CD4-positive, alpha-beta T cell (primary cell): ENCODE measurements around the gene GAGE12D. TPM values are rescaled to one million over a fixed set of nuclear protein-coding genes. Genes with fewer than 3 reads are reported as not detected.
A peak's percentile ranks its signal among the peaks of the same experiment; 100 is the strongest.
"Not testable (repeated sequence)": the region's sequence is repeated elsewhere in the genome, so short reads cannot be mapped to it uniquely, and the experiment has no call there.

ENCODE experiments used
- ATAC-seq: fragments of 200-7000 bp; cut with Tn5 transposase; one replicate; pipeline ENCODE4 v1.10.0; 2022; ENCODE audit warnings: mild to moderate bottlenecking; ENCODE audit not compliant: poor library complexity
- CTCF ChIA-PET: fragments of 350-600 bp; sonication (Branson Sonifier 250); formaldehyde crosslinking; loops from one replicate; lab custom pipeline; 2021; ENCODE audit warnings: antibody characterized with exemption, inconsistent platforms; lab: Charles Lee
- POLR2A ChIA-PET: fragments of 350-600 bp; sonication (Branson Sonifier 250); formaldehyde crosslinking; loops from one replicate; lab custom pipeline; 2021; ENCODE audit warnings: antibody characterized with exemption, inconsistent platforms; lab: Charles Lee
- DNase-seq, 14 experiments: peaks; one replicate each; pipeline ENCODE4 v3.0.0-alpha.2; 2013 to 2020; ENCODE audit warnings: mixed read lengths in 2 of 14
- H3K27ac ChIP-seq, 2 donors: one replicate each; pipeline versions ENCODE4 v1.5.1 to v1.7.0; 2013; ENCODE audit warnings: low read length in 2 of 2, low read depth in 1 of 2, mild to moderate bottlenecking in 1 of 2
- H3K27me3 ChIP-seq, 2 experiments: 1 replicate in 1 of 2; 2 replicates in 1 of 2; pipeline versions ENCODE4 v1.6.1 to v1.7.0; 2013; ENCODE audit warnings: low read length in 2 of 2, control low read depth in 1 of 2, mild to moderate bottlenecking in 1 of 2, moderate library complexity in 1 of 2; ENCODE audit not compliant: insufficient read depth in 2 of 2, control insufficient read depth in 1 of 2
- H3K36me3 ChIP-seq: one replicate; pipeline ENCODE4 v1.6.1; 2013; ENCODE audit warnings: low read length, control low read depth; ENCODE audit not compliant: insufficient read depth
- H3K4me1 ChIP-seq: one replicate; pipeline ENCODE4 v1.6.1; 2013; ENCODE audit warnings: low read length, control low read depth; ENCODE audit not compliant: insufficient read depth
- H3K4me3 ChIP-seq: one replicate; pipeline ENCODE4 v1.5.1; 2013; ENCODE audit warnings: mild to moderate bottlenecking, low read length, moderate library complexity
- H3K9me3 ChIP-seq, 2 experiments: 1 replicate in 1 of 2; 2 replicates in 1 of 2; pipeline versions ENCODE4 v1.6.1 to v1.7.0; 2013; ENCODE audit warnings: low read length in 2 of 2, mild to moderate bottlenecking in 2 of 2, control low read depth in 1 of 2, moderate library complexity in 1 of 2; ENCODE audit not compliant: control insufficient read depth in 1 of 2, insufficient read depth in 1 of 2
- H3K27ac Mint-ChIP-seq: one replicate; pipeline ENCODE4 v1.8.0; 2020; ENCODE audit warnings: mixed read lengths
- H3K27me3 Mint-ChIP-seq: one replicate; pipeline ENCODE4 v1.8.0; 2021; ENCODE audit warnings: mixed read lengths
- H3K36me3 Mint-ChIP-seq: one replicate; pipeline ENCODE4 v1.8.0; 2021; ENCODE audit warnings: low read depth, mixed read lengths
- H3K4me1 Mint-ChIP-seq: one replicate; pipeline ENCODE4 v1.8.0; 2021; ENCODE audit warnings: low read depth, mixed read lengths
- H3K4me3 Mint-ChIP-seq: one replicate; pipeline ENCODE4 v1.8.0; 2020; ENCODE audit warnings: mild to moderate bottlenecking, mixed read lengths
- H3K9me3 Mint-ChIP-seq: one replicate; pipeline ENCODE4 v1.8.0; 2020; ENCODE audit warnings: mixed read lengths
- intact Hi-C, 2 experiments: fragments of 100-400 bp; cut with DNase I in 1 of 2; cut with micrococcal nuclease in 1 of 2; formaldehyde crosslinking; loops; one replicate each; pipeline versions ENCODE4 v1.15.1 to v1.9.0; 2023 to 2025; cut with DNase I, micrococcal nuclease
- polyA plus RNA-seq, 2 donors: library from polyadenylated mRNA; unstranded; fragments of 120-200 nt; gene quantifications; one replicate each; pipeline ENCODE4 v1.2.1, GENCODE V29; 2013
- total RNA-seq, 174 experiments: library from RNA in 2 of 174; stranded (reverse) in 2 of 174; gene quantifications; one replicate each; pipeline ENCODE4 v1.2.3 and lab custom pipeline; 2021 to 2026

Gene GAGE12D, protein sequence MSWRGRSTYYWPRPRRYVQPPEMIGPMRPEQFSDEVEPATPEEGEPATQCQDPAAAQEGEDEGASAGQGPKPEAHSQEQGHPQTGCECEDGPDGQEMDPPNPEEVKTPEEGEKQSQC
- total RNA-seq (not detected), total RNA-seq (lab: John Stamatoyannopoulos, UW) (0 reads per million in 172 experiments)
- not detected for polyA plus RNA-seq (2013, experiment 1 of 2)
- polyA plus RNA-seq (2013, experiment 2 of 2): not detected

DNA sequence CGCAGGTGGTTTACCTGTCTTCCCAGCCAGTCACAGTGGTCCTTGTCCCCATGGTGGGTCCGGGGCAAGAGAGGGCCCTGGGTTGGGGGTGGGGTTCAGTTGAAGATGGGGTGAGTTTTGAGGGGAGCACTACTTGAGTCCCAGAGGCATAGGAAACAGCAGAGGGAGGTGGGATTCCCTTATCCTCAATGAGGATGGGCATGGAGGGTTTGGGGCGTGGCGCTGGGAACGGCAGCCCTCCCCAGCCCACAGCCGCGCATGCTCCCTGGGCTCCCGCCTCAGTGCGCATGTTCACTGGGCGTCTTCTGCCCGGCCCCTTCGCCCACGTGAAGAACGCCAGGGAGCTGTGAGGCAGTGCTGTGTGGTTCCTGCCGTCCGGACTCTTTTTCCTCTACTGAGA, at the start of gene GAGE12D:
Gene GAGE12D, plus strand, starts transcription at position 301 of the 400 bp plus-strand sequence. CDS start 1,155 bp downstream, outside the sequence.
- H3K4me1 ChIP-seq, H3K4me3 ChIP-seq, H3K9me3 ChIP-seq, H3K9me3 Mint-ChIP-seq, DNase-seq, H3K27me3 ChIP-seq, H3K27ac Mint-ChIP-seq, H3K36me3 ChIP-seq, intact Hi-C loops, POLR2A ChIA-PET, H3K36me3 Mint-ChIP-seq, H3K4me3 Mint-ChIP-seq, ATAC-seq, H3K27ac ChIP-seq, H3K4me1 Mint-ChIP-seq, H3K27me3 Mint-ChIP-seq, CTCF ChIA-PET: not testable (repeated sequence)

DNA sequence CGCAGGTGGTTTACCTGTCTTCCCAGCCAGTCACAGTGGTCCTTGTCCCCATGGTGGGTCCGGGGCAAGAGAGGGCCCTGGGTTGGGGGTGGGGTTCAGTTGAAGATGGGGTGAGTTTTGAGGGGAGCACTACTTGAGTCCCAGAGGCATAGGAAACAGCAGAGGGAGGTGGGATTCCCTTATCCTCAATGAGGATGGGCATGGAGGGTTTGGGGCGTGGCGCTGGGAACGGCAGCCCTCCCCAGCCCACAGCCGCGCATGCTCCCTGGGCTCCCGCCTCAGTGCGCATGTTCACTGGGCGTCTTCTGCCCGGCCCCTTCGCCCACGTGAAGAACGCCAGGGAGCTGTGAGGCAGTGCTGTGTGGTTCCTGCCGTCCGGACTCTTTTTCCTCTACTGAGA, 9.7 kb upstream of the GAGE12D start, which contains the start of gene GAGE12C:
Gene GAGE12C, plus strand, starts transcription at position 301 of the 400 bp plus-strand sequence. CDS start 1,155 bp downstream, outside the sequence.
- H3K27ac Mint-ChIP-seq, CTCF ChIA-PET, H3K4me3 ChIP-seq, H3K27ac ChIP-seq, H3K4me3 Mint-ChIP-seq, H3K4me1 Mint-ChIP-seq, H3K9me3 Mint-ChIP-seq, H3K9me3 ChIP-seq, H3K36me3 ChIP-seq, POLR2A ChIA-PET, H3K27me3 ChIP-seq, intact Hi-C loops, ATAC-seq, H3K36me3 Mint-ChIP-seq, H3K4me1 ChIP-seq, DNase-seq, H3K27me3 Mint-ChIP-seq: not testable (repeated sequence)

DNA sequence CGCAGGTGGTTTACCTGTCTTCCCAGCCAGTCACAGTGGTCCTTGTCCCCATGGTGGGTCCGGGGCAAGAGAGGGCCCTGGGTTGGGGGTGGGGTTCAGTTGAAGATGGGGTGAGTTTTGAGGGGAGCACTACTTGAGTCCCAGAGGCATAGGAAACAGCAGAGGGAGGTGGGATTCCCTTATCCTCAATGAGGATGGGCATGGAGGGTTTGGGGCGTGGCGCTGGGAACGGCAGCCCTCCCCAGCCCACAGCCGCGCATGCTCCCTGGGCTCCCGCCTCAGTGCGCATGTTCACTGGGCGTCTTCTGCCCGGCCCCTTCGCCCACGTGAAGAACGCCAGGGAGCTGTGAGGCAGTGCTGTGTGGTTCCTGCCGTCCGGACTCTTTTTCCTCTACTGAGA, 9.5 kb downstream of the GAGE12D start, which contains the start of gene GAGE12E:
Gene GAGE12E, plus strand, starts transcription at position 301 of the 400 bp plus-strand sequence. CDS start 1,155 bp downstream, outside the sequence.
- CTCF ChIA-PET, H3K36me3 Mint-ChIP-seq, POLR2A ChIA-PET, H3K27me3 Mint-ChIP-seq, H3K4me1 Mint-ChIP-seq, H3K4me3 ChIP-seq, ATAC-seq, H3K9me3 Mint-ChIP-seq, intact Hi-C loops, H3K36me3 ChIP-seq, H3K27me3 ChIP-seq, DNase-seq, H3K27ac ChIP-seq, H3K9me3 ChIP-seq, H3K27ac Mint-ChIP-seq, H3K4me3 Mint-ChIP-seq, H3K4me1 ChIP-seq: not testable (repeated sequence)

DNA sequence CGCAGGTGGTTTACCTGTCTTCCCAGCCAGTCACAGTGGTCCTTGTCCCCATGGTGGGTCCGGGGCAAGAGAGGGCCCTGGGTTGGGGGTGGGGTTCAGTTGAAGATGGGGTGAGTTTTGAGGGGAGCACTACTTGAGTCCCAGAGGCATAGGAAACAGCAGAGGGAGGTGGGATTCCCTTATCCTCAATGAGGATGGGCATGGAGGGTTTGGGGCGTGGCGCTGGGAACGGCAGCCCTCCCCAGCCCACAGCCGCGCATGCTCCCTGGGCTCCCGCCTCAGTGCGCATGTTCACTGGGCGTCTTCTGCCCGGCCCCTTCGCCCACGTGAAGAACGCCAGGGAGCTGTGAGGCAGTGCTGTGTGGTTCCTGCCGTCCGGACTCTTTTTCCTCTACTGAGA, 19.0 kb downstream of the GAGE12D start, which contains the start of gene GAGE12F:
Gene GAGE12F, plus strand, starts transcription at position 301 of the 400 bp plus-strand sequence. CDS start 1,155 bp downstream, outside the sequence.
- DNase-seq, H3K9me3 Mint-ChIP-seq, H3K4me1 Mint-ChIP-seq, CTCF ChIA-PET, H3K4me3 Mint-ChIP-seq, H3K27ac ChIP-seq, H3K9me3 ChIP-seq, POLR2A ChIA-PET, H3K36me3 ChIP-seq, intact Hi-C loops, H3K27me3 Mint-ChIP-seq, H3K4me3 ChIP-seq, ATAC-seq, H3K36me3 Mint-ChIP-seq, H3K27ac Mint-ChIP-seq, H3K27me3 ChIP-seq, H3K4me1 ChIP-seq: not testable (repeated sequence)

DNA sequence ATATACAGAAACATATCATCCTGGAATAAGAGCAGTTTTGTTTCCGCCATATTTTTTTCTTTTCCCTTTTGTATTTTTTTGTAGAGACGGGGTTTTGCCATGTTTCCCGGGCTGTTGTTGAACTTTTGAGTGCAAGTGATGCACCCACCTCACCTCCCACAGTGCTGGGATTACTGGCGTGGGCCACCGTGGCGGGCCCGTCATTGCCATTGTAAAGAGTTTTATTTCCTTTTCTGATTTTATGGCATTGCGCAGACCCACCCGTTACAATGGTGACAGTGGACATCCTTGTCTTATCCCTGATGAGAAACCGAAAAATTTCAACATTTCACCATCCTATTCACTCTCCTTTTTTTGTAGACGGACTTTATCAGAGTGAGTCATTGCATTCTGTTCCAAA, 27.2 kb downstream of the GAGE12D start:
- H3K4me1 Mint-ChIP-seq, H3K36me3 Mint-ChIP-seq, H3K36me3 ChIP-seq, POLR2A ChIA-PET, H3K9me3 ChIP-seq, H3K27me3 Mint-ChIP-seq, H3K27ac ChIP-seq, H3K4me3 Mint-ChIP-seq, H3K27ac Mint-ChIP-seq, H3K27me3 ChIP-seq, H3K9me3 Mint-ChIP-seq, CTCF ChIA-PET, H3K4me1 ChIP-seq, intact Hi-C loops, ATAC-seq, H3K4me3 ChIP-seq: not testable (repeated sequence)
- peak in 1 of 14 experiments; percentile 1 for DNase-seq

DNA sequence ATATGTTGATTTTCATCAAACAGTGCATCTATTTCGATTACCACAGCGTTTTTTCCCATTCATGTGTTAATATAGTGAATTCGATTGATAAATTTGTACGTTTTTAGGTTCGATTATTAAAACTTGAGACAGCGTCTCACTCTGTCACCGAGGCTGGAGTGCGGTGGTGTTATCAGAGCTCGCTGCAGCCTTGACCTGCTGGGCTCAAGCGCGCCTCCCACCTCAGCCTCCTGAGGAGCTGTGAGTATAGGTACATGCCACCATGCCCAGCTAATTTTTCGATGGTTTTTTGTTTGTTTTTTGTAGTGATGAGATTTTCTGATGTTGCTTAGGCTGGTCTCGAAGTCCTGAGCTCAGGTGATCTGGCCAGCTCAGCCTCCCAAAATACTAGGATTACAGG, 27.6 kb downstream of the GAGE12D start:
- CTCF ChIA-PET, H3K4me1 Mint-ChIP-seq, POLR2A ChIA-PET, H3K9me3 Mint-ChIP-seq, DNase-seq, H3K27me3 ChIP-seq, H3K27ac Mint-ChIP-seq, H3K4me3 ChIP-seq, ATAC-seq, H3K4me1 ChIP-seq, H3K27ac ChIP-seq, H3K36me3 Mint-ChIP-seq, H3K27me3 Mint-ChIP-seq, H3K9me3 ChIP-seq, H3K36me3 ChIP-seq, intact Hi-C loops, H3K4me3 Mint-ChIP-seq: not testable (repeated sequence)

DNA sequence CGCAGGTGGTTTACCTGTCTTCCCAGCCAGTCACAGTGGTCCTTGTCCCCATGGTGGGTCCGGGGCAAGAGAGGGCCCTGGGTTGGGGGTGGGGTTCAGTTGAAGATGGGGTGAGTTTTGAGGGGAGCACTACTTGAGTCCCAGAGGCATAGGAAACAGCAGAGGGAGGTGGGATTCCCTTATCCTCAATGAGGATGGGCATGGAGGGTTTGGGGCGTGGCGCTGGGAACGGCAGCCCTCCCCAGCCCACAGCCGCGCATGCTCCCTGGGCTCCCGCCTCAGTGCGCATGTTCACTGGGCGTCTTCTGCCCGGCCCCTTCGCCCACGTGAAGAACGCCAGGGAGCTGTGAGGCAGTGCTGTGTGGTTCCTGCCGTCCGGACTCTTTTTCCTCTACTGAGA, 28.6 kb downstream of the GAGE12D start, which contains the start of gene GAGE12G:
Gene GAGE12G, plus strand, starts transcription at position 301 of the 400 bp plus-strand sequence. CDS start 1,155 bp downstream, outside the sequence.
- CTCF ChIA-PET, POLR2A ChIA-PET, DNase-seq, H3K9me3 ChIP-seq, H3K4me1 ChIP-seq, H3K4me3 Mint-ChIP-seq, H3K27me3 ChIP-seq, H3K27ac ChIP-seq, H3K36me3 ChIP-seq, H3K4me3 ChIP-seq, H3K27me3 Mint-ChIP-seq, ATAC-seq, H3K4me1 Mint-ChIP-seq, intact Hi-C loops, H3K36me3 Mint-ChIP-seq, H3K27ac Mint-ChIP-seq, H3K9me3 Mint-ChIP-seq: not testable (repeated sequence)
